Measurements from ENCODE around the gene PITX2.

DNA sequence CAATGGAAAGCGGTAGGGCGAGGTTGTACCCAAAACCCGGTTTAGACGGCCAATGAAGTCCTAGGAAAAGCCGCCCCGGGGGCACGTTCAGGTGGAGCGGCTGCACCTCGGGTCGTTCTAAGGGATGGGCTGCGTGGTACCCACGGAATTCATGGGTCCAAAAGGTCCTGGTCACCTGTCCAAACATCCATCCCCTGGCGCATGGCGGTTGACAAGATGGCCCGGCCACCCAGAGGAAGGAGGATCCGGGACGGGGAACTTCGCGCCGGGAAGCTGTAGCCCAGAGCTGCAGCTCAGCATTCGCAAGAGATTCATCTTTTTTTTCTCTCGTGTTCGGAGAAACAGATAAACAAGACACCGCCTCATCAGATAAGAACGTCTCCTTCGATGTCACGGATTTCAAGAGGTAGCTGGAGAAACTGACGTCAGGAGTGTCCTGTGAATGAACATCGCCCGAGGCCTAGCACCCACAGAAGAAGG lies 10.9 kb downstream of the PITX2 start:
- TF ChIP-seq, protein P1, sequence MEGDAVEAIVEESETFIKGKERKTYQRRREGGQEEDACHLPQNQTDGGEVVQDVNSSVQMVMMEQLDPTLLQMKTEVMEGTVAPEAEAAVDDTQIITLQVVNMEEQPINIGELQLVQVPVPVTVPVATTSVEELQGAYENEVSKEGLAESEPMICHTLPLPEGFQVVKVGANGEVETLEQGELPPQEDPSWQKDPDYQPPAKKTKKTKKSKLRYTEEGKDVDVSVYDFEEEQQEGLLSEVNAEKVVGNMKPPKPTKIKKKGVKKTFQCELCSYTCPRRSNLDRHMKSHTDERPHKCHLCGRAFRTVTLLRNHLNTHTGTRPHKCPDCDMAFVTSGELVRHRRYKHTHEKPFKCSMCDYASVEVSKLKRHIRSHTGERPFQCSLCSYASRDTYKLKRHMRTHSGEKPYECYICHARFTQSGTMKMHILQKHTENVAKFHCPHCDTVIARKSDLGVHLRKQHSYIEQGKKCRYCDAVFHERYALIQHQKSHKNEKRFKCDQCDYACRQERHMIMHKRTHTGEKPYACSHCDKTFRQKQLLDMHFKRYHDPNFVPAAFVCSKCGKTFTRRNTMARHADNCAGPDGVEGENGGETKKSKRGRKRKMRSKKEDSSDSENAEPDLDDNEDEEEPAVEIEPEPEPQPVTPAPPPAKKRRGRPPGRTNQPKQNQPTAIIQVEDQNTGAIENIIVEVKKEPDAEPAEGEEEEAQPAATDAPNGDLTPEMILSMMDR (optimal IDR thresholded peaks at IDR 0.05 in 1 of 3, IDR thresholded peaks at IDR 0.05 in 1 of 3, conservative IDR thresholded peaks at IDR 0.05 in 1 of 3; ENCODE audit: extremely low read depth in 1 of 3, insufficient read depth in 2 of 3, low read length in 3 of 3) = no peak
- peak; percentile 72 for TF ChIP-seq EZH2 (IDR thresholded peaks at IDR 0.05; ENCODE audit: low read length)

All from keratinocyte (primary cell).